Sigmoid colon (tissue), 4 donors: ENCODE data around the gene G6PC1.

Source experiments
- CTCF ChIP-seq, 4 experiments: fragments of 450-650 bp in 3 of 4; fragments of 200-600 bp in 1 of 4; IDR thresholded peaks; one replicate each; pipeline ENCODE4 v1.5.1; 2016 to 2019; ENCODE audit warnings: antibody characterized with exemption in 4 of 4, mild to moderate bottlenecking in 3 of 4, moderate library complexity in 2 of 4
- POLR2AphosphoS5 ChIP-seq, 4 donors: sonication (generic); formaldehyde crosslinking; IDR thresholded peaks; one replicate each; pipeline ENCODE4 v1.6.1; 2017; ENCODE audit warnings: antibody characterized with exemption in 4 of 4

- no peak for TF ChIP-seq CTCF (IDR thresholded peaks at IDR 0.05)
- no peak for TF ChIP-seq POLR2AphosphoS5 (IDR thresholded peaks at IDR 0.05)
These were observed 45.5 kb upstream of the G6PC1 start for GRCh38 chr17:42855048-42855596.
